ENCODE data around the gene CKAP2L.
"Not testable (repeated sequence)": the region's sequence is repeated elsewhere in the genome, so short reads cannot be mapped to it uniquely, and the experiment has no call there.

Gene CKAP2L

DNA sequence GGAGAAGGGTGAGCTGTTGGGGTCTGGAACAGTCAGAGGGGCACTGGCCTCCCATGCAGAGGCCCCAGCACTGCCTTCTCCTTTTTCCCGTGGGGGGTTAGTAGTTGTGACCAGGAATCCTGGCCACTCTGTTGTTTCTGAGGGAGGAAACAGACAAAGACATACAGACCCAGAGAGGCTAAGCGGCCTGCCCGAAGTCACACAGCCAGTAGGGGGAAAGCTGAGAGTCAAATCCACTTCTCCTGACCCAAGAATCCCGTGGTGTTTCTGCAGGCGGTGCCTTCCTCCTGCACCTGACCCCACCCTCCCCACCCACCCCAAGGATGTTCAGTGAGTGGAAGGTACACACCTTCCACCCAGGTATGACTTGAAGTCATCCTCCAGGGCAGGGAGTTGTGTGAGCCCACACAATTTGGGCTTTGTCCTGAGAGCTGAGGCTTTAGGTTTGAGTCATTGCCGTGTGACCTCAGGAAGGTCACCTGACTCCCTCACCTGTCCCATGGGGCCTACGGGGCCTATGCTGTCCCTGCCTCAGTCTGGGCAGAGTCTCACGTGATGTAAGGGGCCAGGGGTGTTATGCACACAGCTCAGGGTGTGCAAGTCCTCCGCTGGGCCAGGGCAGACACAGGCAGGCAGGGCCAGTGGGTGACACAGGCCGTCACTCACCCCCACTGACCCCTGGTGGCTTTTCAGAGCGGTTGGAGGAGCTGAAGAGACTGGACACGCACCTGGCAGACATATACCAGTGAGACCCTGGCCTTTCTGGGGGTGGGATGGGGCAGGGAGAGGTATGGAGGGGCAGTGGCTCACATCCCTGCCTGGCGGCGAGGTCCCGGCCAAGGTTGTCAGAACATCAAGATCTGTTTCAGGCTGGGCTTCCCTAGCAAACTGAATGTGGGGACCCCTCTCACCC is 38.6 kb downstream of the CKAP2L start:
- no peak for DNase-seq

DNA sequence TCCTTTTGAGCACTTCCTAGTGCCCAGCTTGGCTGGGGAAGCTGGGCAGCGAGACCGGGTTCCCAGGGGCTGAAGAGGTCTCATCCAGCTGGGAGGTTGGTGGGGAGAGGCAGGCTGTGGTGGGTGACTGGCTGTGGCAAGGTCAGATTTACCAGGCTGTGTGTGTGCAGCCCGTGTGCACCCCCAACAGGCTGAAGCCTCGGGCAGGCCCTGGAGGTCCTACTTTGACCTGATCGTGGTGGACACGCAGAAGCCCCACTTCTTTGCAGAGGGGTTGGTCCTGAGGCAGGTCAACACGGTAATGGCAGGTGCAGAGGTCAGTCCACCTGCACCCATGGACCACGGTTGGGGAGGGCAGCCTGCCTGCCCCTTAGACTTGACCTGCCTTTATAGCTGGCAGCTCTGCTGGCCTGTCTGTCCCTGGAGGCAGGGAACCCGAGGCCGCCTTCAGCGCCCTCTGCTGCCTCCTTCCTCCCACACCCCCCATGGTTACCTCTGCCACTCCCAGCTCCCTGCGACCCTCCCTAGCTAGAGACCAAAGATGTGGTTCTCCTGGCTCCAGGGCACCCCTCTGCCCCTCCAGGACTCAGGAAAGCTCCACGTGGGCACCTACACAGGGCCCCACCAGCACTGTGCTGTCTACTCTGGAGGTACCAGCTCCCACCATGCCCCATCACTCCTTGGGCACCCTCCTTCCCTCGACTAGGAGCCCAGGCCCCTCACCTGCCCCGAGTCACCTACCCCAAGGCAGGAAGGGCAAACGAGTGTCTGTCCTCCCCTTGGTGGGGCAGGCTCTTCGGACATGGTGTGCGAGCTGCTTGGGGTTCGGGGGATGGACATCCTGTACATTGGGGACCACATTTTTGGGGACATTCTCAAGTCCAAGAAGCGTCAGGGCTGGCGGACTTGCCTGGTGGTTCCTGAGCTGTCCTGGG is 39.6 kb downstream of the CKAP2L start:
- DNase-seq: peak; percentile 23 to 44

DNA sequence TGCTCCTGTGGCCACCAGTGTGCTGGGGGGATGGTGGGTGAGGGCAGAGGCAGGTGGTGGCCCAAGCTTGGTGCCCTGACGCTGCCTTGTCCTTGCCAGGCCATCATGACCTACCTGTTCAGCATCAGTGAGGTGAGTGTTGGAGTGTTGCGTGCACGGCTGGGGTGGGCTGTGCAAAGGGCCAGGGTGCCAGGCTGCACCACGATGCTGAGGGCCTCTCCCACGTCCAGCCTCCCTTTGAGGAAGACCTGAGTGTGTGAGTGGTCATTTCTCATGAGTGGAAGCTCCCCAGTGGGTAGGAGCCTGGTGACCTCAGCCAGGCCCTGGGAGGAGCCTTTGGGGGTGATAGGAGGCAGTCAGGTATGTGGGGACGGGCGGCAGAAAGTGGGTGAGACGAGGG is 40.4 kb downstream of the CKAP2L start:
- DNase-seq: no peak

DNA sequence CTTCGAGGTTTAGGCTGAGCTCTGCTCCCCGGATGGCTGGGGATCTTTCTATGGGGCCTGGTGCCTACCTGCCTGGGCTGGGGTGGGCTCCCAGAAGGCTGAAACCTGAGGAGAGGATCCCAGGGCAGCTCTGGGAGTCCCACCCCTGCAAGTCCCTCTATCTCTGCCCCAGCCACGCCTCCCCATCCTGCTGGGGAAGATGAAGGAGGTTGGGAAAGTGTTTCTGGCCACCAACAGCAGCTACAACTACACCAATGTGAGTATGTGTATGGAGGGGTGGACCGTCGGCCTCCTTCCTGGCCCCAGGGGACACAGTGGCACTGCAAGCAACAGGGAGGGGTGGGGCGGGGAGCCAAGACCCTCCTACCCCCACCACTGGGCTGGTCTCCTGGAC is 40.9 kb downstream of the CKAP2L start:
- no peak for DNase-seq

DNA sequence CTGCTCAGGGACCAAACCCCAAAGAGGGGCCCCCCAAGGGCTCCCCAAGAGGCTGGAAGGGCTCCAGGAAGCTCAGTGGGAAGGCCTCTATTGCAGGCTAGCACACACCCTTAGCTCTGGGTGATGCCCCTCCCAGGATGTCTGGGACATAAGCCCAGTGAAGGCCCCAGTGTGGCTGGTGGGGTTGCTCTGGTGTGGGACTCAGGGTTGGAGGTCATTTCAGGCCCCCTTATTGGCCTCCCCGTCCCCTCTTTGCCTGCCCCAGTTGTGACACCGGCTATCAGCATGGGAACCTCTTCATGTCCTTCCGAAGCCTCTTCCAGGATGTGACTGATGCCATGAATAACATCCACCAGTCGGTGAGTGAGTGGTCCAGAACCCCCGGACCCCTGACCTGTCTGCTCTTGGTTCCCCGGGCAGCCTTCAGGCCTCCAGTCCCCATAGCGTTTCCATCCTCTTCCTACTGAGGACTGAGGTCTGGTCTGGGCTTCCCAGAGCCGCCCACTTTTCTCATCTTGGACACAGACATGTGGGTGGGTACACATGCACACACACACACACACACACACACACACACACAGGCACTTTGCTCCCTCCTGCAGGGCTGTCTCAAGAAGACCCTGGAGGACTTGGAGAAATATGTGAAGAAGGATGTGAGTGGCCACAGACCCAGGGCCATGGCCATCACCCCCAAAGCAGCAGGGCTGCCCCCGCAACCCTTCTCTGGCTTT is 41.4 kb downstream of the CKAP2L start:
- peak in 1 of 2 donors; percentile 63 for DNase-seq

DNA sequence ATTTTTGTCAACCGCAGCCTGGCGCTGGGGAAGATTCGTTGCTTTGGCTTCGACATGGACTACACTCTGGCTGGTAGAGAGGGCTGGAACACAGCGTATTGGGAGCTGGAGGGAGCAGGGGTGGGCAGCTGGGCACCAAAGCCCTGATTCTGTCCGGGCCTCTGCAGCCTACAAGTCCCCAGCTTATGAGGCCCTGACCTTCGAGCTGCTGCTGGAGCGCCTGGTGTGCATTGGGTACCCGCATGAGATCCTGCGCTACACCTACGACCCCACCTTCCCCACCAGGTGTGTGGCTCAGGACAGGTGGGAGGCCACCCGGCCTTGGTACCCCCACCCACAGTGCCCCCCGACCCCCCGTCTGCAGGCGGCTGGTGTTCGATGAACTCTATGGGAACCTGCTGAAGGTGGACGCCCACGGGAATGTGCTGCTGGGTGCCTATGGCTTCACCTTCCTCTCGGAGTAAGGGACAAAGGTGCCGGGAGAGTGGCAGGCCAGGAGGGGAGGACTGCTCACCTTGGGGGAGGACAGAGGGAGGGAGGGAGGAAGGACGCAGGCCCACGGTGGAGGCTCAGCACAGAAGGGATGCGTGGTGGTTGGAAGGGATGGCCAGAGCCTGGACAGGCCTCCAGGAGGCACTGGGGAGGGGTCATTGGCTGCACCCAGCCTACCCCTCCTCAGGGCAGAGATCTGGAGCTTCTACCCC is 42.4 kb downstream of the CKAP2L start:
- DNase-seq: no peak

DNA sequence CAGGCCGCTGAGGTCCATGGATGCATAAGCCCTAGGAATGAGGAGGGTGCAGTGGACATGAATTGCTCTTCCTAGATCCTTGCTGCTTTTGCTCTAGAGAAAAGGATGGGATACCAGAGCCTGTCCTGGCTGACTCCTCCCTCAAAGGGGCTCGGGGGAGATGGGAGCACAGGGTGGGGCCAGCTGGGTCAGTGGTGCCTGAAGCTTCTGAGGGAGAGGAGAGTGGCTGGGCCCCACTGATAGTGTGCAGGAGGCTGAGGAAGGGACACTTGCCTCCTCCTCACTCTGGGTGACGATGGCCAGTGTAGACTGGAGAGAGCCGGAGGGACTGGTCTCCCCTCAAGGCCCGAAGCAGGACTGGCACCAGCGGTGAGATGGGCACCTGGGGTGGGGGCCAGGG is 43.6 kb downstream of the CKAP2L start, which contains the start of gene NT5DC4:
TSS of gene NT5DC4 (plus strand) at position 236 of the 400 bp plus-strand sequence. CDS start at position 296, 60 bp downstream.
- DNase-seq: no peak

DNA sequence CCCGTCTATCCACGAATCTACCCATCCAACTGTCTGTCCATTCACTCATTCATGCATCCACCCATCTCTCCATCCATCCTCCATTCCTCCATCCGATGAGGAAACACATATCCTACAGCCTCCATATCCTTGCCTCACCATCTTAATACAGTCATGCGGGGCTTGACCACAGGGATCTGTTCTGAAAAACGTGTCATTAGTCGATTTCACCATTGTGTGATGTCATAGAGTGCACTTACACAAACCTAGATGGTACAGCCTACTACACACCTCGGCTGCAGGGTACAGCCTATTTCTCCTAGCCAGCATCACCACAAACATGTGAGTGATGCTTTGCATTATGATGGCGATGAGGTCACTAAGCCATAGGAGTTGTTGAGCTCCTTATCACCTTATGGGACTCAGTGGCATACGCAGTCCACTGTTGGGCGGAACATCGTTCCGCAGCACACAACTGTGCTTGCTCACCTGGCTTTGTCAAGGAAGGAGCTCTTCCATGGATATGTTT is 45.5 kb downstream of the CKAP2L start:
- peak; percentile 35 to 39 for DNase-seq

DNA sequence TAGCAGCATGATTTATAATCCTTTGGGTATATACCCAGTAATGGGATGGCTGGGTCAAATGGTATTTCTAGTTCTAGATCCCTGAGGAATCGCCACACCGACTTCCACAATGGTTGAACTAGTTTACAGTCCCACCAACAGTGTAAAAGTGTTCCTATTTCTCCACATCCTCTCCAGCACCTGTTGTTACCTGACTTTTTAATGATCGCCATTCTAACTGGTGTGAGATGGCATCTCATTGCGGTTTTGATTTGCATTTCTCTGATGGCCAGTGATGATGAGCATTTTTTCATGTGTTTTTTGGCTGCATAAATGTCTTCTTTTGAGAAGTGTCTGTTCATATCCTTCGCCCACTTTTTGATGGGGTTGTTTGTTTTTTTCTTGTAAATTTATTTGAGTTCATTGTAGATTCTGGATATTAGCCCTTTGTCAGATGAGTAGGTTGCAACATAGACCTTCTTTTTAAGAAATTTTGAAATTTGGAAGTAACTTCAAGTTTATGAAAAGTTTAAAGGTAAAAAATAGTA is 47.5 kb downstream of the CKAP2L start:
- DNase-seq: not testable (repeated sequence)

DNA sequence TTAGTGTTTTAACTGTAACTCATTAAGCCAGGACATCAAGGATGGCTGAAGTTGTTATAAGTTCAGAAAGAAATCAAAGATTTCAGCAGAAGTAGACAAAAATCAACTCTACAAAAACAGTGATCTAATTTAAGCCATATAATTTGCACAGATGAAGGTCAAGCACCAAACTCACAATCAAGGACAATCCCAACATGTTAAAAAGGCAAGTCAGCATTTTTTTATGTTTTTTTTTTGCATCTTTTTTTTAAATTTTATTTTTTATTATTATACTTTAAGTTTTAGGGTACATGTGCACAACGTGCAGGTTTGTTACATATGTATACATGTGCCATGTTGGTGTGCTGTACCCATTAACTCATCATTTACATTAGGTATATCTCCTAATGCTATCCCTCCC is 48.3 kb downstream of the CKAP2L start:
- not testable (repeated sequence) for DNase-seq

DNA sequence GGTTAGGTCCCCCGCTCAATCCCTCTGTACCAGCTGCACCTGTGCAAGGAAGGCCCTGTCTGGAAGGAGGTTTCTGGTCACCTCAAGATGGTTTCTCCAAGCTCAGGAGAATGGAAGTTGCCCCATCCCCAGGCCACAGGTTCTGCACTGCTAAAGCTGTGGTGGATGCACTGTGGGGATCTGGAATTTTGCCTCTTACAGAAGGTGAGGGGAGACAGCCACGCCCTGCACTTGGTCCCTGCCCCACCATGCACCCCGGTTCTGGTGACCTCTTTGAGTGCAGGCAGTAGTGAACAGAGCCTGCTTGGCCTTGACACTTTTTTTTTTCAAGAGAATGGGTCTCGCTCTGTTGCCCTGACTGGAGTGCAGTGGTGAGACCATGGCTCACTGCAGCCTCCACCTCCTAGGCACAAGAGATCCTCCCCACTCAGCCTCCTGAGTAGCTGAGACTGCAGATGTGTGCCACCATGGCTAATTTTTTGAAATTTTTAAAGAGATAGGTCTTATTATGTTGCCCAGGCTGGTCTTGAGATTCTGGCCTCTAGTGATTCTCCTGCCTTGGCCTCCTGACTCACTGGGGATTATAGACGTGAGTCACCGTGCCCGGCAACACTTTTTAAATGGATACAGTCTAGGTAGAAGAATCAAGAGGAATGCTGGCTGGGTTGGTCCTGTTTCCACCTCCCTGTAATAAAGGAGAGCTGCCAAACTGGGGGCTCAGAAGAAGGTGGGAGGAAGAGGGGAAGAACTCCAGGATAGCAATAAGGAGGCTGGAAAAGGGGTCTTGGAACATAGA is 49.4 kb downstream of the CKAP2L start:
- DNase-seq: no peak

DNA sequence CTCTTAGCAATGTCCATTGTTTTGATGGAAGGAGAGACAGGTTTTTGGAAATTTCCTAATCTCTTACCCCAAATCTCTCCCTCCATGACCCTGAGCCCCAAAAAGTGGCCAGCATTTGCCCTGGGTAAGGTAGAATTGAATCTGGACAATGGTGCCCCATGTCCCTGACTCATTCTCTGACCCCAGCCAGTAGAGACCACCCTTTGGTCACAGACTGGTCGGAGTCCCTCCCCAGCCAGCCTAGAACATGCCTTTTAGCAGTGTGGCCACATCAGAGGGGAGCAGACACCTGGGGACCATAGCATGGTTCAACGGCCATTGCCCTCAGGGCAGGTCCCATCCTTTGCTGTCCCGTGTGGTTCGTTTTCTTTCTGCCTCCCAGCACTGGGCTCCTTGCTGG is 50.1 kb downstream of the CKAP2L start:
- DNase-seq: no peak

DNA sequence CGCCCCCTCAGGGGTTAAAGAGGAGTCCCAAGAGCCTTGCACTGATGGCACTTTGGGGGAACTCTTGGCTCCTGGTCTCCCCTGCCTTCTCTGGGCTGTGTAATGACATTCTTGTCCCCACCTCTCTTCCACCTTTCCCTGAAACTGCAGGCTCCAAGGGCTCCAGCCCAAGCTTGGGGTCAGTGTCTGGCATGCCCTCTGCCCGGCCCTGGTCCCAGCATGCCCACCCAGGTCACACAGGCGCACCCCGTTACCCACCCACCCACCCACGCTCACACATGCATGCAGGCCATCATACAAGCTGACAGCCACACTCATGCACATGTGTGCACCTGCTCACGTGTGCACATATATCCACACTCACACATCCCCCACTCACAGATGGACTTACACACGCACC is 50.5 kb downstream of the CKAP2L start:
- DNase-seq: no peak

DNA sequence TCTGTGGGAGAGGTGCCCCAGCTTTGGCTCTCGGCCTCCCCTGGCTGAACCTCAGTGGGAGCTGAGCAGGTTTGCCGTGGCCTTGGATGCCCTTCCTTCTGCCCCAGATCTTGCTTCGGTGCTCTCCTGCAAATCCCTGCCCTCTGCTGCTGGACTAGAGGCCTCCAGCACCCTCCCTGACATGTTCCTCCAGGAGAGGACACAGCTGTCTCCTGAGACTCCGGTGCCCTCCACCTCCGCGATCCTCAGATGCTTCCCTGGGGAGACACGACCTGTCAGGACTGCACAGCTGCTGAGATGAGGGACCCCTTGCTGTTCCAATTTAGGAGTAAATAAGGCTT is 50.9 kb downstream of the CKAP2L start:
- DNase-seq: no peak

DNA sequence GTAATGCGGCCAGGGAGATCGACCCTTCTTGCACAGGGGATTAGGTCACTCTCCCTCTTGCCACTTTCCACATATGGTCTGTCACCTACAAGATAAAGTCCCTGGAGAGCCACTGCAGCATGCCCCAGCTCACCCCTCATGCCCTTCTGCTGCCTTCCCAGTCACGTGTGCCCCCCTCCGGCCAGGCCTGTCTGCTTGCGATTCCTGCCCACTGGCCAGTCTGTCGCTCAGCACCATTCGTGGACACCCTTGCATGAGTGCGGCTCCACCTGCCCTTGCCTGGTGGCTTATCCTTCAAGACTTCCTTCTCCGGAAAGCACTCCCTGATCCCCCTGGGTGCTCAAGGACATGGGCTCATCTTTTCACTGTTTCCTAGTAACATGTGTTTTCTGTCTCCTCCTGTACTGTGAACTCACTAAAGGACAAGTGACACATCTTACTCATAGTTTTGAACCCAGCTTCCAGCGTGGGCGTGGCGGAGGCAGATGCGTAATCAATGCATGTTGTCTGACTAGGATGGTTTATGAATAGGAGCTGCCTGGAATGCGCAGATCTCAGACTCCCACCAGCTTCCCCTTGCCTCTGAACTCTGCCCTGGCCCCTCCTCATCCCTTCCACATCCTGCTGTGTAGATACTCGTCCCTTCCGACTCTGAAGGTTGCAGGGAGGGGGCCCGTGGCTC is 51.4 kb downstream of the CKAP2L start:
- DNase-seq: peak; percentile 77 to 95

DNA sequence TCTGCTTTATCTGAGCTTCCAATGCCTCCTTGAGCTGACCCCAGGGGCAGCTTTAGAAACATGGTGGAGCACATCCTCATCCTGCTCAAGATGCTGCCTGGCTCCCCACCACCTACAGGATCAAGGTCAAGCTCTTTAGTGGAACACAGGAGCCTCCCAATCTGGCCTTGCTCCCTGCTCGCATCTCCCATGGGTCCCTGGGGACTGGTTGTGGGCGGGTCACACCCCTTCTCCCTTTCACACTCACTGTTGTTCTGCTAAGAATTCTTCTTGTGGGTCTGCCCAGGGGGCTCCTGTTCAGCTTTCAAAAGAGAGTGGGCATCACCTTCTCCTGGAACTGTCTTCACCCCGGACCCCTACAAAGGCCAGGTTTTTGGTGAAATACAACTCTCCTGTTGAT is 51.9 kb downstream of the CKAP2L start:
- DNase-seq: no peak

DNA sequence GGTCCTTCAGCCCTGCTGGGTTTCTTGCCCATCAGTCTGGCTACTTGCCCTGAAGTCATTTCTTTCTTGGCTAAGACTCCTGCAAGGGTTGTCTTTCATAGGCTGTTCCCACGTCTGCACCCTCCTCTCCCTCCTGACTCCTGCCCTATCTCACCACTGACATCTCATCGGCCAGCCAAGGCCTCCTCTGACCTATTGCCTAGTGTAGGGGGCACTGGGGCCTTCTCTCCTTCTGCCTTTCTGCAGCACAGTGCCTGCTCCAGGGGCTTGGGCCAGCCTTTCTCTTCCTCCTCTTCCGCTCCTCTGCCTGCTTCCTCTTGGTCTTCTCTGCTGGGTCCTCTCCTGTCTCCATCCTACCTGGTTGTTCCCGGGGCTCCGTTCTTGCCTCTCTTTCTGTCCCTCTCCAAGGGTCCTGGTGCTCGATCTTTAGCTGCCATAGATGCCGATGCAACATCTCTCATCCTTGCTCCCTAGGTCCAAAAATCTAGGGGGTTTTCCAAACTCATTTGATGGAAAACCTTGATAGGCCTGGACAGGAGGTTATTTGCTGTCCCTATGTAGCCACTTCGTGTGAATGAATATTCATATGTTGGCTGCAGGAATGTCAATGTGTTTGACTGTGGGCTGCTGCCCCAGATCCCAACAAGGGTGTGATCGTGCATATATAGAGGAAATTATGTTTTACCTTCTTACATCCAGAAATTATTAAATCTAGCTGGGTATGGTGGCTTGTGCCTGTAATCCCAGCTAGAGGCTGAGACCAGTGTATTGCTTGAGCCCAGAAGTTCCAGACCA is 53.3 kb downstream of the CKAP2L start:
- DNase-seq: no peak

DNA sequence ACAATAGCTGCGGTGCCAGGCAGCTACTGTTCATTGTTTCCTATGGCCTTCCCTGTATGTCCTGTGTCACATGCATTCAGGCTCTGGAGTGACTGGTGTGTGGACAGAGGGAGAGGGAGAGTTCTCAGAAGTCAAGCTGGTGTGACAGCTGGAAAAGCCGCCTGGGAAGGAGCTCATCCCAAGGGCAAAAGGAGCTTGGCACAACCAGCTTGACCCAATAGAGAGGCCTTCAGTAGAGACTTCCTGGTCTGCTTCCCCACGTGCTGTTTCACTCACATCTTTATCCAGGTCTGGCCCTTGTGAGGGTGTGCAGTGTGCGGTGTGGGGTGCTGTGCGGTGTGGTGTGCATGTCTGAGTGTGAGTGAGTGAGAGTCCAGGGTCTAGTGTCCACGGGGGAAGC is 54.7 kb downstream of the CKAP2L start:
- DNase-seq: no peak

DNA sequence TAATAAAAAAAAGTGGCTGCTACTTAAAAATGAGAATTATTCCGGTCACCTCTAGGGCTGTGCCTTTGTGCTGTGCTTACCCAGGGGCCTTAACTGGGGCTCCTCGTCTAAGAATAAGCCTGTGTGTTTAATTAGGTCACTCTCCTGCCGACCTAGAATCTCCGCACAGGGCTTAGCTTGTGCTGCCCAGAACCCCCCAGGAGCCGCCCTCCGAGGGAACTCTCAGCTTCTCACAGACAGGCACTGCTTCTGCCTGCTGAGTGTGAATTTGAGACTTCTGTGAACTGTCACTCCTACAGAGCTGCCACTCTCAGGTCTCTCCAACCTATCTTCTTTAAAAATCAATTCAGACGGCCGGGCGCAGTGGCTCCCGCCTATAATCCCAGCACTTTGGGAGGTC is 55.4 kb downstream of the CKAP2L start:
- DNase-seq: no peak

DNA sequence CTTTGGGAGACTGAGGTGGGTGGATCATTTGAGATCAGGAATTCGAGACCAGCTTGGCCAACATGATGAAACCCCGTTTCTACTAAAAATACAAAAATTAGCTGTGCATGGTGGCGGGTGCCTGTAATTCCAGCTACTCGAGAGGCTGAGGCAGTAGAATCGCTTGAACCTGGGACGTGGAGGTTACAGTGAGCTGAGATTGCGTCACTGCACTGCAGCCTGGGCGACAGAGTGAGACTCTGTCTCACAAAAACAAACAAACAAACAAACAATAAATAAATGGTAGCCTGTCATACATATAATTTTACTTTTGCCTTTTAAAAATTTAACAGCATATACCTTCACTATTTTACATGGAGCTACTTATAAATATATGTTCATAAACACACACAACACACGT is 57.5 kb downstream of the CKAP2L start:
- not testable (repeated sequence) for DNase-seq

Data from inflammatory macrophage treated with lipopolysaccharide for 1 hour (primary cell).